Left lung (tissue), 10 donors: ENCODE data around the gene FBXL17. TPM values are rescaled to one million over a fixed set of nuclear protein-coding genes. Genes with fewer than 3 reads are reported as not detected.

ENCODE experiments used
- ATAC-seq: fragments of 200-7000 bp; cut with Tn5 transposase; one replicate; pipeline ENCODE4 v1.9.1; 2020; ENCODE audit warnings: moderate library complexity
- DNase-seq, 4 donors: peaks; one replicate each; pipeline ENCODE4 v3.0.0-alpha.2; 2013 to 2020
- H3K27ac ChIP-seq, 2 donors: fragments of 200-600 bp; sonication (generic) in 1 of 2; one replicate each; pipeline versions ENCODE4 v1.5.0 to v1.8.0; 2020 to 2021
- H3K27me3 ChIP-seq, 2 donors: fragments of 200-600 bp; sonication (generic) in 1 of 2; one replicate each; pipeline versions ENCODE4 v1.5.0 to v1.8.0; 2020 to 2021
- H3K36me3 ChIP-seq, 2 donors: fragments of 200-600 bp; sonication (generic) in 1 of 2; one replicate each; pipeline versions ENCODE4 v1.5.0 to v1.8.0; 2020 to 2021
- H3K4me1 ChIP-seq, 2 donors: fragments of 200-600 bp; one replicate each; pipeline ENCODE4 v1.8.0; 2021
- H3K4me3 ChIP-seq, 2 donors: fragments of 200-600 bp; sonication (generic) in 1 of 2; one replicate each; pipeline versions ENCODE4 v1.5.0 to v1.8.0; 2020 to 2021; ENCODE audit warnings: mild to moderate bottlenecking in 1 of 2
- H3K9me3 ChIP-seq, 2 donors: fragments of 200-600 bp; sonication (generic) in 1 of 2; one replicate each; pipeline versions ENCODE4 v1.5.0 to v1.8.0; 2020 to 2021
- CTCF ChIP-seq, 2 donors: fragments of 200-600 bp; sonication (generic) in 1 of 2; IDR thresholded peaks; one replicate each; pipeline versions ENCODE4 v1.5.0 to v1.8.0; 2021; ENCODE audit warnings: antibody characterized with exemption in 2 of 2
- intact Hi-C, 2 donors: fragments of 100-400 bp; cut with DNase I; formaldehyde crosslinking; loops; one replicate each; pipeline versions ENCODE4 v1.11.2 to v1.14.2; 2022
- polyA plus RNA-seq, 6 donors: library from polyadenylated mRNA; unstranded; fragments of 120-200 nt; gene quantifications; one replicate each; pipeline ENCODE4 v1.2.1, GENCODE V29; 2013; ENCODE audit not compliant: insufficient read length in 6 of 6
- total RNA-seq, 2 donors: library from RNA; stranded (reverse); fragmentation: NEBNext Ultra II Directional; extraction: Animal tissue kit (Norgen Biotek cat#: 25700); gene quantifications; one replicate each; pipeline ENCODE4 v1.2.1, GENCODE V29; 2021
- donor health status: DM: no; HTN: yes; CAD: no.
- donor health status: DM: no; HTN: no; CAD: no.

The FBXL17 gene
- total and polyA plus RNA-seq, 8 donors, result 11.8 to 23.8 (median 19.8) TPM

DNA sequence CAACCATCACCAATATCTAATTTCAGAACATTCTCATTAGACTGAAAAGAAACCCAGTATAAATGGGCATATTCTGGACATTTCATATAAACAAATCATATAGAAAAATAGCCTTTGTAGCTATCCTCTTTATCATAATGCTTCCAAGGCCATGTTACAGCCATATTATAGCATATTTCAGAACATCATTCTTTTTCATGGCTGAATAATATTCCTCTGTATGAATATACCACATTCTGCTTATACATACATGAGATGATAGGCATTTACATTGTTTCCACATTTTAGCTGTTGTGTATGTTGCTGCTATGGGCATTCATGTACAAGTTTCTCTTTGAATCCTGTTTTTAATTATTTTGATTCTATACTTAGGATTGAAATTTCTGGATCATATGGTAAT lies 167.0 kb downstream of the FBXL17 start:
- Histone ChIP-seq H3K27me3 (no peaks in the 10 kb centered on the region), H3K9me3 (peaks cover 0 to 8% of the 10 kb centered on the region in 2 donors), H3K4me1 (no peaks in the 10 kb centered on the region), H3K36me3 (peaks cover 0 to 9% of the 10 kb centered on the region in 2 donors), H3K27ac (no peak overlapping the region), H3K4me3 (no peak overlapping the region)
- no peak for DNase-seq
- intact Hi-C loops, result no loop called here
- ATAC-seq, result no peak
- no peak for TF ChIP-seq CTCF (IDR thresholded peaks at IDR 0.05)

DNA sequence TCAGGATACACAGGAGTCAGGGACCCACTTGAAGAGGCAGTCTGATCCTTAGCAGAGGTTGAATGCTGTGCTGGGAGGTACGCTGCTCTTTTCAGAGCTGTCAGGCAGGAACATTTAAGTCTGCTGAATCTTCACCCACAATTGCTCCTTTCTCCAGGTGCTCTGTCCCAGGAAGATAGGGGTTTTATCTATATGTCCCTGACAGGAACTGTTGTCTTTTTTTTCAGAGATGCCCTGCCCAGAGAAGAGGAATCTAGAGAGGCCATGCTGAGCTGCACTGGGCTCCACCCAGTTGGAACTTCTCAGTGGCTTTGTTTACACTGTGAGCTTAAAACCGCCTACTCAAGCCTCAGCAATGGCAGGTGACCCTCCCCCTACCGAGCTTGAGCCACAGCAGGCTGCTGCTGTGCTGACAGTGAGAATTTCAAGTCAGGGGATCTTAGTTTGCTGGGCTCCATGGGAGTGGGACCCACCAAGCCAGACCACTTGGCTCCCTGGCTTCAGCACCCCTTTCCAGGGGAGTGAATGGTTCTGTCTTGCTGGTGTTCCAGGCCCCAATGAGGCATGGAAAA lies 169.0 kb downstream of the FBXL17 start:
- intact Hi-C loops, result no loop called here
- peak; percentile 94 for ATAC-seq
- peak in 1 of 4 donors; percentile 36 for DNase-seq
- peaks cover 0 to 9% of the 10 kb centered on the region in 2 donors for H3K36me3 ChIP-seq
- no peaks in the 10 kb centered on the region for H3K27me3 ChIP-seq
- no peak for TF ChIP-seq CTCF (IDR thresholded peaks at IDR 0.05)
- peaks cover 0 to 8% of the 10 kb centered on the region in 2 donors for H3K9me3 ChIP-seq
- no peak overlapping the region for H3K27ac ChIP-seq
- H3K4me1 ChIP-seq, result no peaks in the 10 kb centered on the region
- H3K4me3 ChIP-seq, result no peak overlapping the region

DNA sequence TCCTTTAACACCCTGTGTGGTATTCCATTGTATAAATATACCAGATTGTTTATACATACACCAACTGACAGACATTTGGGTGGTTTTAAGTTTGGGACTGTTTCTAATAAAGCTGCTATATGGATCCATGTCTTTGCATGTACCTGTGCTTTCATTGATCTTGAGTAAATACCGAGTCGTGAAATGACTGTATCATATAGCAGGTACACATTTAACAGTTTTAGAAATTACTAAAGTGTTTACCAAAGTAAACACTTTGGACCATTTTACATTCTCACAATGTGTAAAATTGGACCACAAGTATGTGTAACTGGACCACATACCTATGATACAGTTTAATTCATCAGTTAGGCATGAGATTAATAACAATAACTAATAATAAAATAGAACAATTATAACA lies 175.2 kb downstream of the FBXL17 start:
- no peaks in the 10 kb centered on the region for H3K9me3 ChIP-seq
- intact Hi-C loops, result no loop called here
- DNase-seq, result no peak
- no peak for ATAC-seq
- TF ChIP-seq CTCF (IDR thresholded peaks at IDR 0.05), result no peak
- no peak overlapping the region for H3K4me3 ChIP-seq
- H3K27ac ChIP-seq, result no peak overlapping the region
- H3K4me1 ChIP-seq, result no peaks in the 10 kb centered on the region
- H3K36me3 ChIP-seq, result no peaks in the 10 kb centered on the region
- no peaks in the 10 kb centered on the region for H3K27me3 ChIP-seq

- H3K9me3 ChIP-seq, result no peaks in the 10 kb centered on the region
- no peak for TF ChIP-seq CTCF (IDR thresholded peaks at IDR 0.05)
- ATAC-seq (no peak), DNase-seq (peak in 1 of 4 donors; percentile 8)
- no peaks in the 10 kb centered on the region for H3K36me3 ChIP-seq
- intact Hi-C loops, result no loop called here
- H3K27ac ChIP-seq, result no peak overlapping the region
- H3K4me1 ChIP-seq, result no peaks in the 10 kb centered on the region
- no peaks in the 10 kb centered on the region for H3K27me3 ChIP-seq
- H3K4me3 ChIP-seq, result no peak overlapping the region
These were observed 180.2 kb downstream of the FBXL17 start for GRCh38 chr5:108201721-108202120.

- TF ChIP-seq CTCF (IDR thresholded peaks at IDR 0.05), result no peak
- DNase-seq, result no peak
- no peak for ATAC-seq
- H3K9me3 ChIP-seq, result no peaks in the 10 kb centered on the region
- no peaks in the 10 kb centered on the region for H3K36me3 ChIP-seq
- no peaks in the 10 kb centered on the region for H3K27me3 ChIP-seq
- H3K27ac ChIP-seq, result no peak overlapping the region
- intact Hi-C loops, result no loop called here
- H3K4me3 ChIP-seq, result no peak overlapping the region
- no peaks in the 10 kb centered on the region for H3K4me1 ChIP-seq
These were observed 185.6 kb downstream of the FBXL17 start for GRCh38 chr5:108196276-108196675.
